A549 (cell line): ENCODE measurements around the gene CSNK1A1L. TPM values are rescaled to one million over a fixed set of nuclear protein-coding genes. Genes with fewer than 3 reads are reported as not detected.
A peak's percentile ranks its signal among the peaks of the same experiment; 100 is the strongest.

ENCODE experiments used
- ATAC-seq, 2 experiments: fragments of 200-7000 bp in 1 of 2; fragments of >200 bp in 1 of 2; cut with Nextera tagmentation in 1 of 2; cut with Tn5 transposase in 1 of 2; 3 replicates each; pipeline versions ENCODE4 v1.8.0 to v1.9.1; 2018 to 2020; ENCODE audit warnings: mild to moderate bottlenecking in 1 of 2, moderate library complexity in 1 of 2
- CTCF ChIA-PET: fragments of 300-600 bp; sonication (Branson Sonifier 250); formaldehyde crosslinking; extraction: SDS; loops from one replicate; lab custom pipeline; 2021; ENCODE audit warnings: antibody characterized with exemption, inconsistent platforms; lab: Yijun Ruan, JAX
- POLR2A ChIA-PET: fragments of 350-600 bp; formaldehyde crosslinking; extraction: SDS; loops from one replicate; lab custom pipeline; 2021; ENCODE audit warnings: antibody characterized with exemption, inconsistent platforms; lab: Yijun Ruan, JAX
- DNase-seq, 2 experiments: peaks; one replicate each; pipeline versions ENCODE4 v3.0.0 to v3.0.0-alpha.2; 2011 to 2016; ENCODE audit warnings: low read depth in 1 of 2, low spot score in 1 of 2
- FAIRE-seq: peaks from 2 replicates; lab custom pipeline; 2011; peaks lifted over from hg19 to GRCh38; lab: Jason Lieb, UNC
- H3K27ac ChIP-seq, 2 experiments: fragments of >200 bp; sonication (Bioruptor Twin); formaldehyde crosslinking; 3 replicates each; pipeline ENCODE4 v1.5.1; 2016 to 2017
- H3K4me1 ChIP-seq: fragments of >200 bp; sonication (Bioruptor Twin); formaldehyde crosslinking; 3 replicates; pipeline ENCODE4 v1.6.1; 2016
- H3K4me2 ChIP-seq: fragments of >200 bp; sonication (Bioruptor Twin); formaldehyde crosslinking; 3 replicates; pipeline ENCODE4 v1.6.1; 2016
- H3K4me3 ChIP-seq: fragments of >200 bp; sonication (Bioruptor Twin); formaldehyde crosslinking; 3 replicates; pipeline ENCODE4 v1.5.1; 2016
- H3K9me3 ChIP-seq: fragments of >200 bp; sonication (Bioruptor Twin); formaldehyde crosslinking; 3 replicates; pipeline ENCODE4 v1.6.1; 2016
- BHLHE40 ChIP-seq: IDR thresholded peaks from 2 replicates; pipeline ENCODE4 v1.6.1; 2012; ENCODE audit warnings: low read depth, low read length, inconsistent platforms
- CHD2 ChIP-seq: fragments of 150-350 bp; IDR thresholded peaks from 2 replicates; pipeline ENCODE4 v1.6.1; 2014; ENCODE audit warnings: low read length; ENCODE audit not compliant: partially characterized antibody
- EHF ChIP-seq: fragments of 250-450 bp; sonication (Bioruptor Pico); IDR thresholded peaks from 2 replicates; pipeline ENCODE4 v1.5.0; 2020; ENCODE audit warnings: mild to moderate bottlenecking
- EHMT2 ChIP-seq: fragments of 200-600 bp; sonication (generic); IDR thresholded peaks from 2 replicates; pipeline ENCODE4 v1.6.1; 2016; ENCODE audit warnings: antibody characterized with exemption, low read depth, mild to moderate bottlenecking, moderate library complexity
- EP300 ChIP-seq, 2 experiments: fragments of >200 bp; sonication (Bioruptor Twin); formaldehyde crosslinking; IDR thresholded peaks; 2 replicates in 1 of 2; 3 replicates in 1 of 2; pipeline ENCODE4 v1.6.1; 2016 to 2017
- ESRRA ChIP-seq: fragments of 150-350 bp; IDR thresholded peaks from 2 replicates; pipeline ENCODE4 v1.6.1; 2014; ENCODE audit warnings: mild to moderate bottlenecking, low read length, borderline replicate concordance
- FOSB ChIP-seq: fragments of 250-450 bp; sonication (Bioruptor Pico); IDR thresholded peaks from 2 replicates; pipeline ENCODE4 v1.5.0; 2020; ENCODE audit warnings: mild to moderate bottlenecking, moderate library complexity
- HDAC2 ChIP-seq: fragments of 200-600 bp; sonication (generic); IDR thresholded peaks from 2 replicates; pipeline ENCODE4 v1.6.1; 2016
- JUN ChIP-seq, 2 experiments: fragments of >200 bp; sonication (Bioruptor Twin); formaldehyde crosslinking; IDR thresholded peaks; 2 replicates in 1 of 2; 3 replicates in 1 of 2; pipeline ENCODE4 v1.6.1; 2016 to 2017
- KDM1A ChIP-seq: fragments of 200-600 bp; sonication (generic); IDR thresholded peaks from 2 replicates; pipeline ENCODE4 v1.6.1; 2016; ENCODE audit warnings: low read depth, mild to moderate bottlenecking
- NFE2L2 ChIP-seq: fragments of 150-350 bp; conservative IDR thresholded peaks from 2 replicates; pipeline ENCODE4 v1.6.1; 2014; ENCODE audit warnings: low read length
- NR3C1 ChIP-seq: fragments of >200 bp; sonication (Bioruptor Twin); formaldehyde crosslinking; IDR thresholded peaks from 3 replicates; pipeline ENCODE4 v1.6.1; 2017
- PHF8 ChIP-seq: fragments of 200-600 bp; sonication (generic); IDR thresholded peaks from 2 replicates; pipeline ENCODE4 v1.6.1; 2016; ENCODE audit warnings: low read depth, mild to moderate bottlenecking, antibody characterized with exemption, moderate library complexity, borderline replicate concordance
- POLR2A ChIP-seq: IDR thresholded peaks from 2 replicates; pipeline ENCODE4 v1.6.1; 2012; ENCODE audit warnings: mild to moderate bottlenecking, low read length
- RARB ChIP-seq: fragments of 250-450 bp; sonication (Bioruptor Pico); IDR thresholded peaks from 2 replicates; pipeline ENCODE4 v1.8.0; 2021; ENCODE audit warnings: mild to moderate bottlenecking, moderate library complexity
- RFX5 ChIP-seq: fragments of 450-650 bp; IDR thresholded peaks from 2 replicates; pipeline ENCODE4 v1.7.1; 2014; ENCODE audit warnings: antibody characterized with exemption, mild to moderate bottlenecking, moderate library complexity
- TFCP2L1 ChIP-seq: fragments of 250-450 bp; sonication (Bioruptor Pico); IDR thresholded peaks from 2 replicates; pipeline ENCODE4 v1.5.0; 2021; ENCODE audit warnings: mild to moderate bottlenecking
- TP53 ChIP-seq: fragments of 250-450 bp; sonication (Bioruptor Pico); IDR thresholded peaks from 2 replicates; pipeline ENCODE4 v1.5.0; 2021; ENCODE audit warnings: mild to moderate bottlenecking, moderate library complexity
- ZFP36 ChIP-seq: fragments of 450-650 bp; IDR thresholded peaks from 2 replicates; pipeline ENCODE4 v1.6.1; 2014; ENCODE audit warnings: borderline replicate concordance; ENCODE audit not compliant: partially characterized antibody
- ZSCAN20 ChIP-seq: fragments of 250-450 bp; sonication (Bioruptor Pico); IDR thresholded peaks from 2 replicates; pipeline ENCODE4 v1.8.0; 2022; ENCODE audit warnings: mild to moderate bottlenecking, moderate library complexity
- WGBS: methylation state at CpG from one replicate; pipeline ENCODE4 v1.1.6; 2017; ENCODE audit errors: missing lambda C conversion rate; 5-methylcytosine and 5-hydroxymethylcytosine counted together
- polyA plus RNA-seq, 4 experiments: library from polyadenylated mRNA; depleted of rRNA in 3 of 4; stranded (reverse); fragments of >200 nt; fragmentation: RNase III in 1 of 4; extraction: RNeasy Plus Mini Kit Qiagen cat#74134 plus additional on column Dnase treatment in 1 of 4; gene quantifications; 2 replicates in 3 of 4; 3 replicates in 1 of 4; pipeline ENCODE4 v1.2.3, GENCODE V29; 2011 to 2017
- TF ChIP-seq, protein P1 (sequence below): IDR thresholded peaks from 2 replicates; pipeline ENCODE4 v1.6.1; 2012; ENCODE audit warnings: low read depth, borderline replicate concordance
- TF ChIP-seq, protein P2 (sequence below): fragments of >200 bp; sonication (Bioruptor Twin); formaldehyde crosslinking; IDR thresholded peaks from 3 replicates; pipeline ENCODE4 v1.6.1; 2016
- TF ChIP-seq, protein P3 (sequence below): fragments of 150-350 bp; IDR thresholded peaks from 2 replicates; pipeline ENCODE4 v1.6.1; 2014; ENCODE audit warnings: low read depth, mild to moderate bottlenecking, low read length
- TF ChIP-seq, protein P4 (sequence below): IDR thresholded peaks from 2 replicates; pipeline ENCODE4 v1.6.1; 2012
- TF ChIP-seq, protein P5 (sequence below): fragments of >200 bp; sonication (Bioruptor Twin); formaldehyde crosslinking; IDR thresholded peaks from 3 replicates; pipeline ENCODE4 v1.5.1; 2016

Gene CSNK1A1L
- polyA plus RNA-seq, 2 of the 4 experiments (the other 2 are of a cell fraction), result not detected

DNA sequence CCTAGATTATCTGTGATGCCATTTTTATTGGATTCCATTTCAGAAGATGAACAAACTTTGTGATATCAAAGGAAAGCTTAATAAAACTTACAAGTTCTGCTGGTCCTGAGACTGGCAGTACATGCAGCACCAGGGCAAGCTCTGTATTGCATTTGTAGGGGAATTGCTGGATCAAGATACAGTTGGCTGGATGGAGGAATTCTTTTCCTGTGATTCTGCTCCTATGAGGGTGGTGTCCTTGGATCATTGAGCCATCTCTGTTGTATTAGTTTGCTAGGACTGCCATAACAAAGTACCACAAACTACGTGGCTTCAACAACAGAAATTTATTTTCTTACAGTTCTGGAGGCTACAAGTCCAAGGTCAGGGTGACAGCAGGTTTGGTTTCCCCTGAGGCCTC lies 33.9 kb upstream of the CSNK1A1L start:
- DNase-seq (no peak), FAIRE-seq (no peak), ATAC-seq (no peak)
- no peak overlapping the region for H3K27ac ChIP-seq
- 0% methylated on average over 1 of the region's 1 CpG for WGBS
- no peaks in the 10 kb centered on the region for H3K4me1 ChIP-seq
- H3K4me2 ChIP-seq, result no peak overlapping the region
- ChIA-PET CTCF (interaction anchor here (0.6 kb wide), 1 partner anchor 1447 kb away, joined by 3 read pairs; no protein-coding TSS in a partner anchor), POLR2A (no interaction called here)
- no peak for TF ChIP-seq NFE2L2
- TF ChIP-seq FOSB (CRISPR knock-in tag), result no peak
- TF ChIP-seq, protein P1, sequence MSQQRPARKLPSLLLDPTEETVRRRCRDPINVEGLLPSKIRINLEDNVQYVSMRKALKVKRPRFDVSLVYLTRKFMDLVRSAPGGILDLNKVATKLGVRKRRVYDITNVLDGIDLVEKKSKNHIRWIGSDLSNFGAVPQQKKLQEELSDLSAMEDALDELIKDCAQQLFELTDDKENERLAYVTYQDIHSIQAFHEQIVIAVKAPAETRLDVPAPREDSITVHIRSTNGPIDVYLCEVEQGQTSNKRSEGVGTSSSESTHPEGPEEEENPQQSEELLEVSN, result no peak
- TF ChIP-seq, protein P2, sequence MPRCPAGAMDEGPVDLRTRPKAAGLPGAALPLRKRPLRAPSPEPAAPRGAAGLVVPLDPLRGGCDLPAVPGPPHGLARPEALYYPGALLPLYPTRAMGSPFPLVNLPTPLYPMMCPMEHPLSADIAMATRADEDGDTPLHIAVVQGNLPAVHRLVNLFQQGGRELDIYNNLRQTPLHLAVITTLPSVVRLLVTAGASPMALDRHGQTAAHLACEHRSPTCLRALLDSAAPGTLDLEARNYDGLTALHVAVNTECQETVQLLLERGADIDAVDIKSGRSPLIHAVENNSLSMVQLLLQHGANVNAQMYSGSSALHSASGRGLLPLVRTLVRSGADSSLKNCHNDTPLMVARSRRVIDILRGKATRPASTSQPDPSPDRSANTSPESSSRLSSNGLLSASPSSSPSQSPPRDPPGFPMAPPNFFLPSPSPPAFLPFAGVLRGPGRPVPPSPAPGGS, result no peak
- H3K4me3 ChIP-seq, result no peak overlapping the region
- no peaks in the 10 kb centered on the region for H3K9me3 ChIP-seq

DNA sequence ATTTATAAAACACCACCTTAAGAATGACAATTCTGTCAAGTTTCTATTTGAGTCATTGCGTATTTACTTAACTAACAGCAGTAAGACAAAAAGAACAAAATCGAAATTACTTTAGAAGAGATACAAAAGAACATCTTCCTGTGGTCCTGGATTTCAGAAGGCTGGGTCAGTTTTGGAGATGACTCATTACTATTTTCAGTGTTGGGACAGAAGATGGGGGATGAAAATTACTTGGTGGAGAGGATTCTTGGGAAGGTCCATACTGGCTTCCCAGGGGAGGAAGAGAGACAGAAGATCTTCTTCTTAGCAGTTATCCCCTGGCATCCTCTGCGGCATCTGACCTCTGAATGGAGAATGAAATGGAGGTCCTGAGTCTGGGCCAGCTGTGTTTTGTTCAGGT lies 33.5 kb upstream of the CSNK1A1L start:
- Histone ChIP-seq H3K9me3 (no peaks in the 10 kb centered on the region), H3K4me3 (no peak overlapping the region), H3K4me2 (no peak overlapping the region), H3K4me1 (no peaks in the 10 kb centered on the region), H3K27ac (no peak overlapping the region)
- 48% methylated on average over 3 of the region's 3 CpGs for WGBS
- POLR2A ChIA-PET, result no interaction called here
- FAIRE-seq (no peak), ATAC-seq (no peak), DNase-seq (no peak)
- no peak for TF ChIP-seq CHD2
- TF ChIP-seq, protein P3, sequence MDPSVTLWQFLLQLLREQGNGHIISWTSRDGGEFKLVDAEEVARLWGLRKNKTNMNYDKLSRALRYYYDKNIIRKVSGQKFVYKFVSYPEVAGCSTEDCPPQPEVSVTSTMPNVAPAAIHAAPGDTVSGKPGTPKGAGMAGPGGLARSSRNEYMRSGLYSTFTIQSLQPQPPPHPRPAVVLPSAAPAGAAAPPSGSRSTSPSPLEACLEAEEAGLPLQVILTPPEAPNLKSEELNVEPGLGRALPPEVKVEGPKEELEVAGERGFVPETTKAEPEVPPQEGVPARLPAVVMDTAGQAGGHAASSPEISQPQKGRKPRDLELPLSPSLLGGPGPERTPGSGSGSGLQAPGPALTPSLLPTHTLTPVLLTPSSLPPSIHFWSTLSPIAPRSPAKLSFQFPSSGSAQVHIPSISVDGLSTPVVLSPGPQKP, result no peak
- TF ChIP-seq POLR2A, result no peak
- no peak for TF ChIP-seq ESRRA
- TF ChIP-seq KDM1A, result no peak
- TF ChIP-seq EP300 (IDR thresholded peaks at IDR 0.05), result no peak
- no peak for TF ChIP-seq HDAC2
- TF ChIP-seq TFCP2L1 (CRISPR knock-in tag), result no peak
- TF ChIP-seq ZSCAN20, result no peak
- TF ChIP-seq EHF (CRISPR knock-in tag), result no peak
- TF ChIP-seq TP53 (CRISPR knock-in tag), result no peak
- TF ChIP-seq BHLHE40, result no peak
- CTCF ChIA-PET, result interaction anchor here (0.6 kb wide), 1 partner anchor 1448 kb away, joined by 3 read pairs; no protein-coding TSS in a partner anchor

DNA sequence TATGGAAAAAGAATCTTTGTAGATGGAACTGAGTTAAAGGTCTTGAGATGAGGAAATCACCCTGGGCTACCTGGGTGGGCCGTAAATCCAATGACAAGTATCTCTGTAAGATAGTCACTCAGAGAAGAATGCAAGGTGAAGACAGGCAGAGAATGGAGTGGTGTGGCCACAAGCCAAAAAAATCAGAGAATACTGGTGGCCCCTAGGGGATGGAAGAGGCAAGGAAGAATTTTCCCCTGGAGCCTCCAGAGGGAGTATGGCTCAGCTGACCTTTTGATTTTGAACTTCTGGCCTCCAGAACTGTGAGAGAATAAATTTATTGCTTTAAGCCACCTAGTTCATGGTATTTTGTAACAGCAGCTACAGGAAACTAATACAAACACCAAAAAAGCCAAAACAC lies 32.7 kb upstream of the CSNK1A1L start:
- 14% methylated on average over 1 of the region's 1 CpG for WGBS
- ATAC-seq (peak in 1 of 2 experiments; percentile 60; a peak in 2 of 6 replicates), DNase-seq (peak in 1 of 2 experiments; percentile 4), FAIRE-seq (no peak)
- H3K4me3 ChIP-seq, result no peak overlapping the region
- POLR2A ChIA-PET, result no interaction called here
- no peak overlapping the region for H3K27ac ChIP-seq
- CTCF ChIA-PET, result no interaction called here
- no peak overlapping the region for H3K4me2 ChIP-seq
- TF ChIP-seq EHMT2 (no peak), KDM1A (no peak), RFX5 (no peak), RARB (no peak), PHF8 (no peak), EP300 (IDR thresholded peaks at IDR 0.05) (no peak), NR3C1 (no peak), JUN (IDR thresholded peaks at IDR 0.05) (no peak), ESRRA (no peak), ZFP36 (no peak)
- TF ChIP-seq, protein P4, sequence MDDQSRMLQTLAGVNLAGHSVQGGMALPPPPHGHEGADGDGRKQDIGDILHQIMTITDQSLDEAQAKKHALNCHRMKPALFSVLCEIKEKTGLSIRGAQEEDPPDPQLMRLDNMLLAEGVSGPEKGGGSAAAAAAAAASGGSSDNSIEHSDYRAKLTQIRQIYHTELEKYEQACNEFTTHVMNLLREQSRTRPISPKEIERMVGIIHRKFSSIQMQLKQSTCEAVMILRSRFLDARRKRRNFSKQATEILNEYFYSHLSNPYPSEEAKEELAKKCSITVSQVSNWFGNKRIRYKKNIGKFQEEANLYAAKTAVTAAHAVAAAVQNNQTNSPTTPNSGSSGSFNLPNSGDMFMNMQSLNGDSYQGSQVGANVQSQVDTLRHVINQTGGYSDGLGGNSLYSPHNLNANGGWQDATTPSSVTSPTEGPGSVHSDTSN, result no peak
- TF ChIP-seq, protein P5, sequence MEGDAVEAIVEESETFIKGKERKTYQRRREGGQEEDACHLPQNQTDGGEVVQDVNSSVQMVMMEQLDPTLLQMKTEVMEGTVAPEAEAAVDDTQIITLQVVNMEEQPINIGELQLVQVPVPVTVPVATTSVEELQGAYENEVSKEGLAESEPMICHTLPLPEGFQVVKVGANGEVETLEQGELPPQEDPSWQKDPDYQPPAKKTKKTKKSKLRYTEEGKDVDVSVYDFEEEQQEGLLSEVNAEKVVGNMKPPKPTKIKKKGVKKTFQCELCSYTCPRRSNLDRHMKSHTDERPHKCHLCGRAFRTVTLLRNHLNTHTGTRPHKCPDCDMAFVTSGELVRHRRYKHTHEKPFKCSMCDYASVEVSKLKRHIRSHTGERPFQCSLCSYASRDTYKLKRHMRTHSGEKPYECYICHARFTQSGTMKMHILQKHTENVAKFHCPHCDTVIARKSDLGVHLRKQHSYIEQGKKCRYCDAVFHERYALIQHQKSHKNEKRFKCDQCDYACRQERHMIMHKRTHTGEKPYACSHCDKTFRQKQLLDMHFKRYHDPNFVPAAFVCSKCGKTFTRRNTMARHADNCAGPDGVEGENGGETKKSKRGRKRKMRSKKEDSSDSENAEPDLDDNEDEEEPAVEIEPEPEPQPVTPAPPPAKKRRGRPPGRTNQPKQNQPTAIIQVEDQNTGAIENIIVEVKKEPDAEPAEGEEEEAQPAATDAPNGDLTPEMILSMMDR, result no peak
- H3K4me1 ChIP-seq, result no peaks in the 10 kb centered on the region
- H3K9me3 ChIP-seq, result no peaks in the 10 kb centered on the region
